ENCODE results near the gene PARP8. TPM values are rescaled to one million over a fixed set of nuclear protein-coding genes. Genes with fewer than 3 reads are reported as not detected.

Gene PARP8
- total and polyA plus RNA-seq, 10 donors = 14.8 to 137 (median 95.9) TPM

DNA sequence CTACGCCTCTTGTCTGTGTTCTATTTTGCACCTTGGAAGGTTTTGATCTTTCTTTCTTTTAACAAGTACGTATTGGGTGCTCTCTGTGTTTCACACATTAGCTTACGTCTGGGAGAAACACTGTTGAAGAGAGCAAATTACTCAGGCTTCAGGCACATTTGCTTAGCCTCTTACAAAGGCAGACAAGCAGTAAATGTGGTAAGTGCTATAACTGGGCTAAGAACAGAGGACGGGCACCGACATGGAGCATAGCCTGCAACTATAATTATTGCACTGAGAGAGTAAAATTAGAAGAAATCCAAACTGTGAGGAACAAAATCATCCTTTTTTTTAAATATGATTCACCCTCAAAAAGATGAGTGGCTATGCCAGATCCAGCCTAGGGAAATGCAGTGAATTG lies 9.4 kb upstream of the PARP8 start:
- 89 to 97% (median 95%) methylated on average over 5 of the region's 5 CpGs for WGBS, 5 donors
- intact Hi-C loops (cut with DNase I; ENCODE audit: low total_unique reads) = no loop called here
- Histone ChIP-seq H3K27ac (no peak overlapping the region), H3K4me3 (no peak overlapping the region), H3K9me3 (peaks cover 0 to 4% (median 0%) of the 10 kb centered on the region in 8 donors), H3K27me3 (replicated peaks in 1 of 7) (no peaks in the 10 kb centered on the region), H3K36me3 (no peaks in the 10 kb centered on the region), H3K4me1 (peaks cover 0 to 29% (median 13%) of the 10 kb centered on the region in 6 donors)
- TF ChIP-seq, protein P1, sequence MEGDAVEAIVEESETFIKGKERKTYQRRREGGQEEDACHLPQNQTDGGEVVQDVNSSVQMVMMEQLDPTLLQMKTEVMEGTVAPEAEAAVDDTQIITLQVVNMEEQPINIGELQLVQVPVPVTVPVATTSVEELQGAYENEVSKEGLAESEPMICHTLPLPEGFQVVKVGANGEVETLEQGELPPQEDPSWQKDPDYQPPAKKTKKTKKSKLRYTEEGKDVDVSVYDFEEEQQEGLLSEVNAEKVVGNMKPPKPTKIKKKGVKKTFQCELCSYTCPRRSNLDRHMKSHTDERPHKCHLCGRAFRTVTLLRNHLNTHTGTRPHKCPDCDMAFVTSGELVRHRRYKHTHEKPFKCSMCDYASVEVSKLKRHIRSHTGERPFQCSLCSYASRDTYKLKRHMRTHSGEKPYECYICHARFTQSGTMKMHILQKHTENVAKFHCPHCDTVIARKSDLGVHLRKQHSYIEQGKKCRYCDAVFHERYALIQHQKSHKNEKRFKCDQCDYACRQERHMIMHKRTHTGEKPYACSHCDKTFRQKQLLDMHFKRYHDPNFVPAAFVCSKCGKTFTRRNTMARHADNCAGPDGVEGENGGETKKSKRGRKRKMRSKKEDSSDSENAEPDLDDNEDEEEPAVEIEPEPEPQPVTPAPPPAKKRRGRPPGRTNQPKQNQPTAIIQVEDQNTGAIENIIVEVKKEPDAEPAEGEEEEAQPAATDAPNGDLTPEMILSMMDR (IDR thresholded peaks at IDR 0.05 in 8 of 11, conservative IDR thresholded peaks at IDR 0.05 in 3 of 11) = no peak
- no peak for TF ChIP-seq POLR2A (IDR thresholded peaks at IDR 0.05)
- no peak for TF ChIP-seq POLR2AphosphoS5 (IDR thresholded peaks at IDR 0.05)
- no peak for DNase-seq

DNA sequence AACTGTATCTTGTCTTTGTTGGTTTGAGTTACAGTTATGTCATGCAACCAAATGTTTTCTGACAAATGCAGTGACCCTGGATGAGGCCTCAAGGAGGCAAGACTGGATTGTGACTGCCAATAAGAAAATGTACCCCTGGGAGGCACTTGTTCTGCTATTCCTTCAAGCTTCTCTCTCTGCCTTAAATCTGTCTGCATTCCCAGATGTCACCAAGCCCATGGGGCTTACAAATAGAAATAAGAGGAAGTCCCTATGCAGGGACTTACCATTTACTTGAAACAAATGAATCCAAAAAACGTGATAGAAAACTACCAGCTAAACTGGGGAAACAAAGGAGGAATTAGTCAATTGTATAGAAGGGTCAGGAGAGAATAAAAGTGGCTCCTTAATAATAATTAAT lies 8.2 kb upstream of the PARP8 start:
- peaks cover 0 to 29% (median 13%) of the 10 kb centered on the region in 6 donors for H3K4me1 ChIP-seq
- H3K4me3 ChIP-seq = no peak overlapping the region
- no peaks in the 10 kb centered on the region for H3K36me3 ChIP-seq
- H3K9me3 ChIP-seq = peaks cover 0 to 4% (median 0%) of the 10 kb centered on the region in 8 donors
- TF ChIP-seq, protein P1 (IDR thresholded peaks at IDR 0.05 in 8 of 11, conservative IDR thresholded peaks at IDR 0.05 in 3 of 11) = no peak
- no peak for TF ChIP-seq POLR2AphosphoS5 (IDR thresholded peaks at IDR 0.05)
- no peak overlapping the region for H3K27ac ChIP-seq
- intact Hi-C loops (cut with DNase I; ENCODE audit: low total_unique reads) = no loop called here
- WGBS, 5 donors = 43 to 60% (median 47%) methylated on average over 1 of the region's 1 CpG
- no peaks in the 10 kb centered on the region for H3K27me3 ChIP-seq (replicated peaks in 1 of 7)
- DNase-seq = no peak

DNA sequence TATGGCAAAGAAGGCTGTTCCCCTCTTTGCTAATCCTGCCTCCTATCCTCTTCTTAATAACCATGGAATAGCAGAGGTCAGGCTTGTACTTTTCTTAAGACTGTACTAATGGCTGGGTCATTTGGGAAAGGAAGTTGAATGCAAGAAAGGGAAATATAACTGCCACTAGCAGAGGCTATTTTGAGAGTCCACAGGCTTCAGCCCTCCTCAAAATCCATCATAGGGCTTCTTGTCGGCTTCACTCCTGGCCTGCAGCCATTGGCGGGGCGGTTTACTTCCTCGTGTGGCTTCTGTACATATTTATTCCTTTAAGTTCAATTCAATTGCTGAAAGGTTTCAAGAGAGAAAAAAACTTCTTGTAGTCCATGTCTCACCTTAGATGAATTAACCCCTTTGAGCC lies 2.8 kb upstream of the PARP8 start:
- Histone ChIP-seq H3K27ac (peak overlapping the region in 3 of 8 donors; percentile 50 to 53 (median 50)), H3K9me3 (peaks cover 0 to 4% (median 0%) of the 10 kb centered on the region in 8 donors), H3K36me3 (no peaks in the 10 kb centered on the region), H3K4me3 (no peak overlapping the region), H3K4me1 (peaks cover 0 to 37% (median 26%) of the 10 kb centered on the region in 6 donors), H3K27me3 (replicated peaks in 1 of 7) (no peaks in the 10 kb centered on the region)
- intact Hi-C loops (cut with DNase I; ENCODE audit: low total_unique reads) = no loop called here
- WGBS, 5 donors = 42 to 63% (median 52%) methylated on average over 4 of the region's 4 CpGs
- no peak for TF ChIP-seq POLR2AphosphoS5 (IDR thresholded peaks at IDR 0.05)
- no peak for TF ChIP-seq POLR2A (IDR thresholded peaks at IDR 0.05)
- TF ChIP-seq, protein P1 (IDR thresholded peaks at IDR 0.05 in 8 of 11, conservative IDR thresholded peaks at IDR 0.05 in 3 of 11) = no peak
- DNase-seq = no peak

DNA sequence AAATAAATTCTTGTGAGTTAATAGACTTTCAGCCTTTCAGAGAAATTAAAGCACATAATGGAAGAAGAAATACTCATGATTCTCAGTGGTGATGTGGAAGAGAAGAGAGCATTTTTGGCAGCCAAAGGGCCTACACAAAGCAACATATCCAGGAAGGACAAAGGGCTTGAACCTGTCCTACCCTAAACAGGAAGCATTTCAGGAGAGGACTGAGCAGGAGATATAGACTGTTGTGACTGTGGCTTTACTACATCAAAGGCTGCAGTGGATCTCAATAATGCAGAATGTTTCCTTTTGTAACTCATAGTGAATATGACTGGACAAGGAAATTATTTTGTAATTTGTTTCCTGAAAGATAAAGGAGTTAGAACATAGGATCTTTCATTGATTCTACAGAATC lies 1.3 kb upstream of the PARP8 start:
- intact Hi-C loops (cut with DNase I; ENCODE audit: low total_unique reads) = no loop called here
- TF ChIP-seq POLR2A (IDR thresholded peaks at IDR 0.05) = no peak
- TF ChIP-seq POLR2AphosphoS5 (IDR thresholded peaks at IDR 0.05) = no peak
- TF ChIP-seq, protein P1 (IDR thresholded peaks at IDR 0.05 in 8 of 11, conservative IDR thresholded peaks at IDR 0.05 in 3 of 11) = no peak

More for the DNA sequence above, 1.3 kb upstream of the PARP8 start:
- Histone ChIP-seq H3K4me1 (peaks cover 8 to 50% (median 41%) of the 10 kb centered on the region in 6 donors), H3K27ac (peak overlapping the region in 7 of 8 donors; percentile 96 to 100 (median 98)), H3K9me3 (peaks cover 0 to 4% (median 0%) of the 10 kb centered on the region in 8 donors), H3K36me3 (no peaks in the 10 kb centered on the region), H3K4me3 (peak overlapping the region in 1 of 8 donors; percentile 85), H3K27me3 (replicated peaks in 1 of 7) (no peaks in the 10 kb centered on the region)
- DNase-seq = no peak

All from spleen (tissue), 11 donors.